AML-193 (cell line): ENCODE data around the gene ARRB1.
"Not testable (repeated sequence)": the region's sequence is repeated elsewhere in the genome, so short reads cannot be mapped to it uniquely, and the experiment has no call there.

Experiments
- DNase-seq, 2 experiments: peaks; one replicate each; lab custom pipeline; 2025; lab: John Stamatoyannopoulos, UW

Gene ARRB1

GRCh38 chr11:75371949-75372876 lies 20.8 kb upstream of the ARRB1 start:
- DNase-seq = no peak

- DNase-seq = peak; percentile 75 to 84
Measured at GRCh38 chr11:75369560-75370255, 18.2 kb upstream of the ARRB1 start.

DNA sequence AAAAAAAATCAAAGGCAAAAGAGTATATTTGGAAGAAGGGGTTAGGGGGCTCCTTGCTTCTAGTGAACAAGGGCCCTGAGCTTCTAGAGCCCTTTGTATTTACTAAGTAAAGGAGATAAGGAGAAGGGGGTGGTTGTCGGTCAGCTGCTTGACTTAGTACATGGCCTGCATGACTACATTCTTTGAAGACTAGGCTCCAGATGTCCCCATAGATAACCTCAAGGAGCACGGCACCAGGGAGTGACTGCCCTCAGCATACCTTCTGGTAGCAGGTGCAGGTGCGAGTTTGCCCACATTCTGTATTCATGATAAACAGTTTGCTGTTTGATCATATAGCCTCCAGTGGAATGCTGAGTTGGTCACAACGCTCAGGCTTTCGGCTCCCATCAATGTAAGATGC lies 15.4 kb upstream of the ARRB1 start:
- not testable (repeated sequence) for DNase-seq

- peak; percentile 46 to 48 for DNase-seq
Measured at GRCh38 chr11:75365711-75366181, 14.3 kb upstream of the ARRB1 start.

GRCh38 chr11:75362285-75362684 lies 10.8 kb upstream of the ARRB1 start:
- DNase-seq = not testable (repeated sequence)

DNA sequence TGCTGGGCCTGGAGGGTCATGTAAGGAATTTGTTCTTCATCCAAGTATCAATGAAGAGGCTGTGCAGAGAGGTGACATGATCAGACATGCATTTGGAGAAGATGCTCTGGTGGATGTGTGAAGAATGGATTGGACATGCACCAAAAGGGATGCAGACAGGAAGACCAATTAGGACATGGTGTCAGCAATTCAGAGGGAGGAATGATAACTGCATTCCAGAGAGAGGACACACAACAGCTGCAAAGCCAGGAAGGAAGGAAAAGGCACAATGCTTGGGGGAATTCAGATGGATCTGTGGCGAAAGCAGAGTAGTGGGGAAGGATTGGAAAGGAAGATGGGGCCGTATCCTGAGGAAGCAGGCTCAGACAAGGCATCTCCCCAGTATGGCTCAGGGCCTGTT lies 5.2 kb upstream of the ARRB1 start:
- no peak for DNase-seq

DNA sequence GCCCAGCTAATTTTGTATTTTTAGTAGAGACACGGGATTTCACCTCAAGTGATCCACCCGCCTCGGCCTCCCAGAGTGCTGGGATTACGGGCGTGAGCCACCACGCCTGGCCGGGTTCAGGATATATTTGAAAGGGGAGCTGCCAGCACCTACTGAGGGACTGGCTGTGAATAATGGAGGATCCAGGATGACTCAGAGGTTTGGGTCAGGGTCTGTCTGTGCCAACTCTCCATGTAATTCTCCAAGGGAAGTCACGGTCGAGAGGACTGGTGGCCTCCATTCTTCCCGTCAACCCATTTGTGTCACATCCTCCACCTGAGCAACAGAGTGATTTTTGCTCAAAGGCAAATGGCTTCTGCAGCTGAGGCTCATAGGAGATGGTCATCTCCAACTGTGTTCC lies 3.6 kb upstream of the ARRB1 start:
- no peak for DNase-seq

DNA sequence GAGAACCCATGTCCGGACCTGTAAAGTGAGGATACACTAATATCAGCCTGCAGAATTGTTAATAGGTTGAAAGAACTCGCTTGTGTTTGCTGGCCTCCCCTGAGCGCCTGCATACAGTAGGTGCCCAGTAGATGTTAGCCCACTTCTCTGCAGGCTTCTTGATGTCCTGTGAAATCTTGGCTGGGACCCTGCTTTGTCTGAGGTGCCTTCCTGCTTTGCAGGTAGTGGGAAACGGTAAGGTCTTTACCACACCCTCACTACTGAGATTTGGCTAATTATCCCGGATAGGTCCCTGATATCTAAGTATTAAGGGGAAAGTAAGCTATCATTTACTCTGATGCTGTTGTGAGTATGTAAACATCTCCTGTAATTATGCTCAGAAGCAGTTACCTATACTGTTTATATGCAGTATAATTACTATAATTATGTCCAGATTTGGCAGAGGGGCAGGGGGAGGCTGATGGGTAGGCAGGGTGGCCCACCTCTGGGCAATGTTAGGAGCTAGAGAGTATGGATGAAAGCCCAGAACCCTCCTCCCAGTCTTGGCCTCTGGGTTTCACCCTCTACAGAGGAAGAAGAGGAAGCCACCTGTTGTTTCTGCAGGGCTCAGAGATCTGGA lies 1.2 kb upstream of the ARRB1 start:
- no peak for DNase-seq

DNA sequence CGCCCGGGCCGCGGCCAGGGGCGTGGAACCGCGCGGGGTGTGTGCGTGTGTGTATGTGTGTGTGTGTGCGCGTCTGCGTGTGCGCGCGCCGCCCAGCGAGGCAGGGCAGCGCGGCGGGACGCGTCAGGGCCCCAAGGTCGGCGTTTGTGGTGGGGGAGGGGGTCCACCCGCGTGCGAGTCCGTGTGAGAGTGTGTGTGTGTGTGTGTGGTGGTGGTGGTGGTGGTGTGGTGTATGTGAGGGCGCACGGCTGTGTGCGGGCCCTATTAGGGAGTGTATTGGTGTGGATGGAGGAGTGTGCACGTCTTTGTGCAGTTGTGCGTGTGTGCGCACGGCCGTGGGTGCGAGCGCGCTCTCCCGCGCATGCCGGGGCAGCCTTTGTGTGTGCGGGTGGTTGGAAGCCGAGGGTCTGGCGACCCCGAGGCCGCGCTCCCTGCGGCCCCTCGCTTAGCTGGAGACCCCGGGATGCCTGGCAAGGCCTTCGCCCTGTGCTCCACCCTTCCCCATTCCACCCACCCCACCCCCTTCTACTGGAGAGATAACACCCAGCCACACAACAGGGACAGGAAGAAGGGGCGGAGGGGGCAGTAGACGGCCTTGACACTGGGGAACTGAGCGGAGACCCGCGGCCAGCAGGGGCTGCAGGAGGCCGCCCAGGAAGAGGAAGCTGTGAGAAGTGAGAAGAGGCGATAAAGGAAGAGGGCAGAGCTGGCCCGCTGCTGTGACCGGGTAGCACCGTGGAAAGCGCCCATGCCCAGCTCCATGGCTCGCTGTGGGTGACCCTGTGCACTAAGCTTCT lies 528 bp upstream of the ARRB1 start:
- DNase-seq = peak; percentile 77 to 79

DNA sequence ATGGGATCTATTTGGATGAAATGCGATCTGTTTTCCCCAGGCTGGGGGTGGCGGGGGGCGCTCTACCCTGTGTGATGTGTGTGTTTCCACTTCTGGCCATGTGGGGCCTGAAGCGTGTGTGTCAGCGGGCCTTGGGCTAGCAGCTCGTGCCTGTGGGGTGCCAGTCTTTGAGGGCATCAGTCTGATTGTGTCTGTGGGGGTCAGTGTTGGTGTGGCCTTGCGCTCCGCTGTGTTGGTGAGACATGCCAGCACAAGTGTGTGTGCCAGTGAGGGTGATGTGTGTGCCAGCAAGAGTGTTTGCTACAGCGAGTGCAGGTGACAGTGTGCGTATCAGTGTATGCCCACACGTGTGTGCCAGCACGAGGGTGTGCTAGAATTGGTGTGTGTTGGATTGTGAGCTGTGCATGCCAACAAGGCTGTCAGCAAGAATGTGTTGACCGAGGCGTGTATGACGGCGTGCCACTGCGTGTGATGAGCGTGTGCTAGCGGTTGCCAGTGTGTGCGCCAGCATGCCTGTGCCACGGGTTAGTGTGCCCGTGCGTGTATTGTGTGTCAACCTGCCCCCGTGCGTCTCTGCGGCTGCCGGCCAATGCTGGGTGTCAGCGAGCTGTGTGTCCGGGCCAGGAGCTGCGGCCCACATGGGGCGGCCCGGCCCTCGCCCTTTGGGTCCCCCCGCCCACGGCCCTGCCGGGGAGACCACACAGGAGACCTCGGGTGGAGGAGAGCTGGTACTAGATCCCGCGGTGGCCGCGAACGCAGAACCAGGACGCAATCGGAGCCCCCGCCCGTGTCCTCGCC lies 519 bp downstream of the ARRB1 start:
- DNase-seq = peak; percentile 29 to 33

- DNase-seq = no peak
Measured at GRCh38 chr11:75350122-75350742, 1.2 kb downstream of the ARRB1 start.

- DNase-seq = peak; percentile 53 to 65
Measured at GRCh38 chr11:75349521-75350116, 1.8 kb downstream of the ARRB1 start.

GRCh38 chr11:75347781-75348566 lies 3.5 kb downstream of the ARRB1 start:
- DNase-seq = no peak

- peak in 1 of 2 experiments; percentile 15 for DNase-seq
Measured at GRCh38 chr11:75346912-75347647, 4.4 kb downstream of the ARRB1 start.

- no peak for DNase-seq
Measured at GRCh38 chr11:75346296-75346695, 5.2 kb downstream of the ARRB1 start.

- no peak for DNase-seq
Measured at GRCh38 chr11:75345455-75346160, 5.9 kb downstream of the ARRB1 start.

- DNase-seq = no peak
Measured at GRCh38 chr11:75344761-75345454, 6.6 kb downstream of the ARRB1 start.
